Measurements from ENCODE around the gene NDE1. TPM values are rescaled to one million over a fixed set of nuclear protein-coding genes. Genes with fewer than 3 reads are reported as not detected.
"Not testable (repeated sequence)": the region's sequence is repeated elsewhere in the genome, so short reads cannot be mapped to it uniquely, and the experiment has no call there.

The NDE1 gene
- total RNA-seq, 3 donors from 2014 or later = 19.0 to 34.7 (median 34.1) TPM

DNA sequence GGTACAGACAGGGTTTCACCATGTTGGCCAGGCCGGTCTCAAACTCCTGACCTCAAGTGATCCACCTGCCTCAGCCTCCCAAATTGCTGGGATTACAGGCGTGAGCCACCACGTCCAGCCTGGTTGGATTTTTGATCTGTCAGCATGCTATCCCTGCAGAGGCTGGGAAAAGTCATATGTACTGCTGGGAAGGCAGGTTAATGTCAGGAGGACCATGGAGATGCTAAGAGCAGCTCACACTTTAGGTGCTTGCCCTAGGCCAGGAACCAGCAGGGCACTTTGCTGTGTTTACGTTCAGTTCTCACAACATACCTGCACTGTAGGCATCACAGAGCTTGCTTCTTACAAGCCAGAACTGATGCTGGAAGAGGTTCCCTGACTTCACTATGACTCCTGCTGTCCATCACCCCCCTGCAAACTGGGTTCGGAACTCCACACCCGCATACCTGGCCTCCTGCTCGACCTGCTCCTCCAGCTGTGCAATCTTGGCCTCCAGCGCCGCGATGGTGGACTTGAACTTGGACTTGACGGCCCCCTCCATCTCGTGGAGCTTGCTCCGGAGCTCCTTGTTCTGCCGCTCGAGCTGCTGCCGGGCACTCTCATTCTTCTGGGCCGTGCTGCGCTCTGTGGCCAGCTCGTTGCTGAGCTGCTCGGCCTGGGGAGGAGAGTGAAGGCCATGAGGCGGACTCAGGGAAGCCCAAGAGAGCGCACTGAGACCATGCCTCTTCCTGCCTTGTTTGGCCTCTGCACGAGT is 66.8 kb downstream of the NDE1 start:
- Histone ChIP-seq H3K4me1 (no peaks in the 10 kb centered on the region), H3K27me3 (no peaks in the 10 kb centered on the region), H3K27ac (no peak overlapping the region), H3K36me3 (no peaks in the 10 kb centered on the region), H3K9me3 (no peaks in the 10 kb centered on the region), H3K4me3 (no peak overlapping the region)
- no peak for DNase-seq (ENCODE audit: low spot score in 2 of 2)
- TF ChIP-seq, protein P1, sequence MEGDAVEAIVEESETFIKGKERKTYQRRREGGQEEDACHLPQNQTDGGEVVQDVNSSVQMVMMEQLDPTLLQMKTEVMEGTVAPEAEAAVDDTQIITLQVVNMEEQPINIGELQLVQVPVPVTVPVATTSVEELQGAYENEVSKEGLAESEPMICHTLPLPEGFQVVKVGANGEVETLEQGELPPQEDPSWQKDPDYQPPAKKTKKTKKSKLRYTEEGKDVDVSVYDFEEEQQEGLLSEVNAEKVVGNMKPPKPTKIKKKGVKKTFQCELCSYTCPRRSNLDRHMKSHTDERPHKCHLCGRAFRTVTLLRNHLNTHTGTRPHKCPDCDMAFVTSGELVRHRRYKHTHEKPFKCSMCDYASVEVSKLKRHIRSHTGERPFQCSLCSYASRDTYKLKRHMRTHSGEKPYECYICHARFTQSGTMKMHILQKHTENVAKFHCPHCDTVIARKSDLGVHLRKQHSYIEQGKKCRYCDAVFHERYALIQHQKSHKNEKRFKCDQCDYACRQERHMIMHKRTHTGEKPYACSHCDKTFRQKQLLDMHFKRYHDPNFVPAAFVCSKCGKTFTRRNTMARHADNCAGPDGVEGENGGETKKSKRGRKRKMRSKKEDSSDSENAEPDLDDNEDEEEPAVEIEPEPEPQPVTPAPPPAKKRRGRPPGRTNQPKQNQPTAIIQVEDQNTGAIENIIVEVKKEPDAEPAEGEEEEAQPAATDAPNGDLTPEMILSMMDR (IDR thresholded peaks at IDR 0.05) = no peak
- no peak for TF ChIP-seq POLR2A (IDR thresholded peaks at IDR 0.05)
- TF ChIP-seq POLR2AphosphoS5 (IDR thresholded peaks at IDR 0.05) = no peak
- intact Hi-C loops (cut with DNase I; ENCODE audit: low total_unique reads) = no loop called here

DNA sequence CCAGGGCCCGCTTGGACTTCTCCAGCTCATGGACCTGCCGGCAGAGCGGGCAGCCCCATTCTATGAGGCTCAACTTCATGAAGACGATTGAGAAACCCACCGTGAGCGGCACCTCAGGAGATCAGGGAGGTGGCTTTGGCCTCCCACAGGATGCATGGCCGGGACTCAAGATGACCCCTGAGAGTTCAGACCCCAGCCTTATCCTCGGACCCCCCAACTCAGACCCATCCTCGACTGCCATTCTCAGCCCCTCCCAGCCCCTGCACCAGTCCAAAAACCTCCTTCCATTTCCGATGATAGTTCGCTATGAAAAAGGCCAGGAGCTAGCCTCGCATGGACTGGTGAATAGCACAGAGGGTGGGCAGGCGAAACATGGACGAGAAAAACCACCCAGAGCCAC is 71.0 kb downstream of the NDE1 start:
- no peaks in the 10 kb centered on the region for H3K27me3 ChIP-seq
- no peaks in the 10 kb centered on the region for H3K36me3 ChIP-seq
- no peak overlapping the region for H3K27ac ChIP-seq
- DNase-seq (ENCODE audit: low spot score in 2 of 2) = no peak
- TF ChIP-seq POLR2A (IDR thresholded peaks at IDR 0.05) = no peak
- TF ChIP-seq, protein P1 (IDR thresholded peaks at IDR 0.05) = no peak
- no peak for TF ChIP-seq POLR2AphosphoS5 (IDR thresholded peaks at IDR 0.05)
- H3K4me3 ChIP-seq = no peak overlapping the region
- intact Hi-C loops (cut with DNase I; ENCODE audit: low total_unique reads) = no loop called here
- no peaks in the 10 kb centered on the region for H3K4me1 ChIP-seq
- H3K9me3 ChIP-seq = no peaks in the 10 kb centered on the region

DNA sequence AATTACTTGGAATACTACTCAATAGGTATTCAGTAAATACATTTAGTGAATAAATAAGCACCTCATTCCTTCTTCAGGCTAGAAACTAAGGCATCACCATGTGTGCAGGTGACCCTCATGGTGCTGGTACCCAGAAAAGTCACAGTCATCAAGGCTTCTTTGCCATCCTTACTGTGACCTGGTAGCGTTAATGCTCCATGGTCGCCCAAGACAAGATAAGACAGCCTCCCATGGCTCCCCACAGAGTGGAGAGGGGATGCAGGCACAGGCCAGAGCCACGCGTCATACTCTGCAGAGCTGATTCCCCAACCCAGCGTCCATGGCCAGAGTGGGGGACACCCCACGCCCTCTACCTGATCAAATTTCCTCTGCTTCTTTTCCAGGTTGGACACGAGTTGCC is 73.8 kb downstream of the NDE1 start:
- H3K36me3 ChIP-seq = no peaks in the 10 kb centered on the region
- DNase-seq (ENCODE audit: low spot score in 2 of 2) = no peak
- H3K9me3 ChIP-seq = no peaks in the 10 kb centered on the region
- H3K27me3 ChIP-seq = no peaks in the 10 kb centered on the region
- no peak for TF ChIP-seq POLR2AphosphoS5 (IDR thresholded peaks at IDR 0.05)
- TF ChIP-seq, protein P1 (IDR thresholded peaks at IDR 0.05) = no peak
- TF ChIP-seq POLR2A (IDR thresholded peaks at IDR 0.05) = no peak
- no peak overlapping the region for H3K4me3 ChIP-seq
- H3K27ac ChIP-seq = no peak overlapping the region
- intact Hi-C loops (cut with DNase I; ENCODE audit: low total_unique reads) = no loop called here
- no peaks in the 10 kb centered on the region for H3K4me1 ChIP-seq

DNA sequence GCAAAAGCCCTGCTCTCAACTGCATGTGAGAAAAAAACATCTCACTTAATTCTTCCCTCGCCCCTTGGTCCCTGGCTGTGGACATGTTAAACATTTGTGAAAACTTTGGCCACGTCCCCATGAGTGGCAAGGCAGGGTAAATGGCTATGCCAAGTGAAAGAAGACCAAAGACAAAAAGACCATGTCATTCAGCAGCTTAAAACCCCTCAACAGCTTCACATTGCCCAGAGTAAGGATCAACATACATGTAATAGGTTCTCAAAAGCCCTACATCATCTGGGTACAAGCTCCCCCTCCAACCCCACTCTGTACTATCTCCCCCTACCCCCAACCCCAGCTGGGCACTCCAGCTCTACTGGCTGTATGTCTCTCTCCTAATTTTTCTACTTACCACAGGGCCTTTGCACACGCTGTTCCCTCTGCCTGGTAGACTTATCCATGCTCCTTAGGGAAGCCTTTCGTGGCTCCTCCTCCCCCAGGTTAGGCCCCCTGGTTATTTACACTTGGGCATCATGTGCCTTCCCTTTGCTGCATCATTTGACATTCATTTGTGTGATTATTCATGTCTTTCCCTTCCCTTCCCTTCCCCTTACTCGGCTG is 75.7 kb downstream of the NDE1 start:
- no peaks in the 10 kb centered on the region for H3K9me3 ChIP-seq
- H3K27me3 ChIP-seq = no peaks in the 10 kb centered on the region
- no peak overlapping the region for H3K4me3 ChIP-seq
- TF ChIP-seq POLR2A (IDR thresholded peaks at IDR 0.05) (no peak), POLR2AphosphoS5 (IDR thresholded peaks at IDR 0.05) (no peak)
- TF ChIP-seq, protein P1 (IDR thresholded peaks at IDR 0.05) = no peak
- no peak overlapping the region for H3K27ac ChIP-seq
- intact Hi-C loops (cut with DNase I; ENCODE audit: low total_unique reads) = no loop called here
- no peaks in the 10 kb centered on the region for H3K4me1 ChIP-seq
- no peak for DNase-seq (ENCODE audit: low spot score in 2 of 2)
- no peaks in the 10 kb centered on the region for H3K36me3 ChIP-seq

DNA sequence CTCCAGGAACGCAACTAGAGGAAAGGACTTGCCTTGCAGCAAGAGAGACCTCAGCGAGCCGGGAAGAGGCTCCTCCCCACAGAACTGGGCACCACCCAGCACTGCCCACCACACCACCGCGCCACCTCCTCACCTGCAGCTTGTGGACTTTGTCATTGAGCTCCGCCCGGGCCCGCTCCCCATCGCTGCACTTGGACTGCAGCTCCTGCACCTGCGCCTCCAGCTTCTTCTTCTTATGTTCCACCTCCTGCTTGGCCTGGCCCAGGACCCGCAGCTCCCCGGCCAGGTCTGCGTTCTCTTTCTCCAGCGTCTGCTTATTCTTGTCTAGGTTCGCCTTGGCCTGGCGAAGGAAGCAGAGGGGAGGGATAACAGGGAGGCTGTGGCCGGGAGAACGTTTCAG is 76.7 kb downstream of the NDE1 start:
- TF ChIP-seq POLR2A (IDR thresholded peaks at IDR 0.05) (no peak), POLR2AphosphoS5 (IDR thresholded peaks at IDR 0.05) (no peak)
- TF ChIP-seq, protein P1 (IDR thresholded peaks at IDR 0.05) = no peak
- Histone ChIP-seq H3K27me3 (no peaks in the 10 kb centered on the region), H3K9me3 (no peaks in the 10 kb centered on the region), H3K4me3 (no peak overlapping the region), H3K4me1 (no peaks in the 10 kb centered on the region), H3K27ac (no peak overlapping the region), H3K36me3 (no peaks in the 10 kb centered on the region)
- intact Hi-C loops (cut with DNase I; ENCODE audit: low total_unique reads) = no loop called here
- DNase-seq (ENCODE audit: low spot score in 2 of 2) = no peak

DNA sequence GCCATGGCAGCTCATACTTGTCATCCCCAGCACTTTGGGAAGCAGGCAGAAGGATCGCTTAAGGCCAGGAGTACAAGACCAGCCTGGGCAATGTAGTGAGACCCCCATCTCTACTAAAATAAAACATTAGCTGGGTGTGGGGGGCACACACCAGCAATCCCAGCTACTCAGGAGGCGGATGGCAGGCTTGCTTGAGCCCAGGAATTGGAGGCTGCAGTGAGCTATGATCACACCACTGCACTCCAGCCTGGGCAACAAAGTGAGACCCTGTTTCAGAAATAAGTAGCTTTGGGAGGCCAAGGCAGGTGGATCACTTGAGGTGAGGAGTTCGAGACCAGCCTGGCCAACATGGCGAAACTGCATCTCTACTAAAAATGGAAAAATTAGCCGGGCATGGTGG is 77.7 kb downstream of the NDE1 start:
- intact Hi-C loops (cut with DNase I; ENCODE audit: low total_unique reads); H3K36me3 ChIP-seq: not testable (repeated sequence)

More for the DNA sequence above, 77.7 kb downstream of the NDE1 start:
- H3K27me3 ChIP-seq; H3K4me3 ChIP-seq; DNase-seq (ENCODE audit: low spot score in 2 of 2); H3K4me1 ChIP-seq; H3K27ac ChIP-seq; H3K9me3 ChIP-seq: not testable (repeated sequence)
